ENCODE results near the gene MRPL36. TPM values are rescaled to one million over a fixed set of nuclear protein-coding genes. Genes with fewer than 3 reads are reported as not detected.
"Not testable (repeated sequence)": the region's sequence is repeated elsewhere in the genome, so short reads cannot be mapped to it uniquely, and the experiment has no call there.

MRPL36 gene
- total RNA-seq, 1 donor from 2014 or later, result 50.1 TPM

GRCh38 chr5:1793966-1794900 is 5.4 kb downstream of the MRPL36 start:
- Histone ChIP-seq H3K27me3 (no peaks in the 10 kb centered on the region), H3K36me3 (peaks cover 0 to 15% of the 10 kb centered on the region in 2 donors), H3K4me3 (no peak overlapping the region), H3K9me3 (no peaks in the 10 kb centered on the region), H3K4me1 (peaks cover 21% of the 10 kb centered on the region), H3K27ac (no peak overlapping the region)
- TF ChIP-seq POLR2AphosphoS5 (IDR thresholded peaks at IDR 0.05; ENCODE audit: insufficient read depth in 1 of 2, low read depth in 1 of 2), result no peak
- no peak for DNase-seq (ENCODE audit: extremely low spot score in 2 of 2)
- intact Hi-C loops (cut with DNase I), result no loop called here

GRCh38 chr5:1793301-1793740 is 6.3 kb downstream of the MRPL36 start:
- no peak for TF ChIP-seq CTCF (IDR thresholded peaks at IDR 0.05)
- TF ChIP-seq POLR2A (IDR thresholded peaks at IDR 0.05), result no peak
- no peak for TF ChIP-seq POLR2AphosphoS5 (IDR thresholded peaks at IDR 0.05; ENCODE audit: insufficient read depth in 1 of 2, low read depth in 1 of 2)
- H3K27ac ChIP-seq, result no peak overlapping the region
- H3K9me3 ChIP-seq, result no peaks in the 10 kb centered on the region
- peaks cover 12% of the 10 kb centered on the region for H3K4me1 ChIP-seq
- no peak for DNase-seq (ENCODE audit: extremely low spot score in 2 of 2)
- no peaks in the 10 kb centered on the region for H3K27me3 ChIP-seq
- peaks cover 0 to 15% of the 10 kb centered on the region in 2 donors for H3K36me3 ChIP-seq
- intact Hi-C loops (cut with DNase I), result no loop called here
- H3K4me3 ChIP-seq, result no peak overlapping the region

GRCh38 chr5:1792842-1793266 is 6.8 kb downstream of the MRPL36 start:
- intact Hi-C loops (cut with DNase I), result no loop called here
- DNase-seq (ENCODE audit: extremely low spot score in 2 of 2), result no peak

DNA sequence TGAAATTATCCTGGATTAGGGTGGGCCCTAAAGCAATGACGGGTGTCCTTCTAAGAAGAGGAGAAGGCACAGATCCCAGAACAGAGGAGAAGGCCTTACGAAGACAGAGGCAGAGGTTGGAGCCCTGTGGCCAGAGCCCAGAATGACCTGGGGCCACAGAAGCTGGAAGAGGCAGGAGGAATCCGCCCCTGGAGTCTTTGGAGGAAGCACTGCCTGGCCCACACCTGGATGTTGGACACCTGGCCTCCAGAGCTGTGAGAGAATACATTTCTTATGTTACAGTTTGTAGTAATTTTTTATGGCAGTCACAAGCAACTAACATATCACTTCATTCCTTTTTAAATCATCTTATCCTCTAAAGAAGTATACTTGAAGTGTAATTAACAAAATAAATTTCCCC is 8.5 kb downstream of the MRPL36 start:
- no peaks in the 10 kb centered on the region for H3K36me3 ChIP-seq
- peaks cover 6% of the 10 kb centered on the region for H3K4me1 ChIP-seq
- H3K27ac ChIP-seq, result no peak overlapping the region
- intact Hi-C loops (cut with DNase I), result no loop called here
- no peaks in the 10 kb centered on the region for H3K27me3 ChIP-seq
- DNase-seq (ENCODE audit: extremely low spot score in 2 of 2), result no peak
- no peak for TF ChIP-seq CTCF (IDR thresholded peaks at IDR 0.05)
- TF ChIP-seq POLR2A (IDR thresholded peaks at IDR 0.05), result no peak
- TF ChIP-seq POLR2AphosphoS5 (IDR thresholded peaks at IDR 0.05; ENCODE audit: insufficient read depth in 1 of 2, low read depth in 1 of 2), result no peak
- no peak overlapping the region for H3K4me3 ChIP-seq
- no peaks in the 10 kb centered on the region for H3K9me3 ChIP-seq

More at GRCh38 chr5:1792842-1793266, 6.8 kb downstream of the MRPL36 start:
- Histone ChIP-seq H3K36me3 (peaks cover 0 to 11% of the 10 kb centered on the region in 2 donors), H3K4me3 (no peak overlapping the region), H3K4me1 (peaks cover 7% of the 10 kb centered on the region), H3K9me3 (no peaks in the 10 kb centered on the region), H3K27me3 (no peaks in the 10 kb centered on the region), H3K27ac (no peak overlapping the region)
- TF ChIP-seq POLR2A (IDR thresholded peaks at IDR 0.05) (no peak), CTCF (IDR thresholded peaks at IDR 0.05) (no peak), POLR2AphosphoS5 (IDR thresholded peaks at IDR 0.05; ENCODE audit: insufficient read depth in 1 of 2, low read depth in 1 of 2) (no peak)

DNA sequence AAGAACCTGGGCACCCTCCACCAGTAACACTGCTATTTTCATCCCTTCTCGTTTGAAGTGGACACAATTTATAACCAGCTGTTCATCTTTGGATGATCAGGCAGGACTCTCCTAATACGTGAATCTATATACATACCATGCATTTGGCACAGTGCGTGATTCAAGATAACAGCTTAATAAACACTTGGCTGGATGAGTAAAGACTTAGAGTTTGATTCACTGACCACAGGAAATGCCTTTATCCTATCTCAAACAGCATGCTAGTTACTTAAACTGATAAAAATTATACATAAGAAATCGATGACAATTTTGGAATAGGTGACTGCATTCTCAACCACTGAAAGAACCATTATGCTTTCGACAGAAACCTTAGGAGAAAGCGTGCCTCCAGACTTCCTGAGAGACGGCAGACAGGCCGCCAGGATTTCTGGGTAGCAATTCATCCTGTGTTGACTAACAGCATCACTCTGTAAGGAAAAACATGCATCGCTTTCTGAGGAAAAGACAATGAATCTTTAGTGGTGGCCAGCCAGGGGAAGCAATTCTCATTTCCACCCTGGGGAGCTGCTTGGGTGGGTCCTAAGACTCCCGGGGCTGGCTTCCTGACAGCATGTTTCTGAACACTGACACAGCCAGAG is 9.7 kb downstream of the MRPL36 start:
- Histone ChIP-seq H3K4me1 (peaks cover 6% of the 10 kb centered on the region), H3K36me3 (no peaks in the 10 kb centered on the region), H3K27me3 (no peaks in the 10 kb centered on the region), H3K9me3 (no peaks in the 10 kb centered on the region), H3K4me3 (no peak overlapping the region), H3K27ac (no peak overlapping the region)
- no peak for DNase-seq (ENCODE audit: extremely low spot score in 2 of 2)
- intact Hi-C loops (cut with DNase I), result no loop called here
- no peak for TF ChIP-seq CTCF (IDR thresholded peaks at IDR 0.05)
- TF ChIP-seq POLR2AphosphoS5 (IDR thresholded peaks at IDR 0.05; ENCODE audit: insufficient read depth in 1 of 2, low read depth in 1 of 2), result no peak
- TF ChIP-seq POLR2A (IDR thresholded peaks at IDR 0.05), result no peak

DNA sequence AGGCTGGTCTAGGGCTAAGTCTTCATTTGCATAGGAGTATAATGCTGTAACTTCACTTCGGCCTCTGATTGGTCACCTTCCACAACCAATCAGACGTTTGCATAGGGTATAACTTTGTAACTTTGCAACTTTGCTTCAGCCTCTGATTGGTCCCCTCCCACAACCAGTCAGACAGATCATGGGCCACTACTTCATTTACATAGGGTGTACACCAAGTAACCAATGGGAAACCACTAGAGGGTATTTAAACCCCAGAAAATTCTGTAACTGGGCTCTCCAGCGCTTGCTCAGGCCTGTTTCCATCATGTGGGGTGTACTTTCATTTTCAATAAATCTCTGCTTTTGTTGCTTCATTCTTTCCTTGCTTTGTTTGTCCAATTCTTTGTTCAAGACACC is 10.2 kb downstream of the MRPL36 start:
- H3K4me3 ChIP-seq; H3K27ac ChIP-seq; H3K27me3 ChIP-seq; H3K4me1 ChIP-seq; H3K9me3 ChIP-seq; H3K36me3 ChIP-seq; DNase-seq (ENCODE audit: extremely low spot score in 2 of 2); intact Hi-C loops (cut with DNase I): not testable (repeated sequence)
